ENCODE results near the gene OTOP1.
"Not testable (repeated sequence)": the region's sequence is repeated elsewhere in the genome, so short reads cannot be mapped to it uniquely, and the experiment has no call there.

Gene OTOP1

GRCh38 chr4:4226606-4227438 is at the start of gene OTOP1:
Gene OTOP1, minus strand, starts transcription at chr4:4226929. Its CDS starts 65 bp downstream, at chr4:4226864.
- no peak for DNase-seq

- no peak for DNase-seq
Observed at GRCh38 chr4:4274226-4274625, 47.5 kb upstream of the OTOP1 start.

GRCh38 chr4:4271912-4272311 is 45.2 kb upstream of the OTOP1 start:
- no peak for DNase-seq

GRCh38 chr4:4270529-4270928 is 43.8 kb upstream of the OTOP1 start:
- no peak for DNase-seq

GRCh38 chr4:4269856-4270255 is 43.1 kb upstream of the OTOP1 start:
- DNase-seq, result no peak

- no peak for DNase-seq
Observed at GRCh38 chr4:4269331-4269731, 42.6 kb upstream of the OTOP1 start.

- DNase-seq, result no peak
Observed at GRCh38 chr4:4268776-4269175, 42.0 kb upstream of the OTOP1 start.

- DNase-seq, result no peak
Observed at GRCh38 chr4:4267981-4268380, 41.3 kb upstream of the OTOP1 start.

- DNase-seq, result peak; percentile 26
Observed at GRCh38 chr4:4260185-4260751, 33.5 kb upstream of the OTOP1 start.

- DNase-seq, result no peak
Observed at GRCh38 chr4:4259484-4260100, 32.9 kb upstream of the OTOP1 start.

GRCh38 chr4:4257705-4258104 is 31.0 kb upstream of the OTOP1 start:
- not testable (repeated sequence) for DNase-seq

GRCh38 chr4:4256799-4257198 is 30.1 kb upstream of the OTOP1 start:
- no peak for DNase-seq

- DNase-seq, result no peak
Observed at GRCh38 chr4:4254666-4255065, 27.9 kb upstream of the OTOP1 start.

- no peak for DNase-seq
Observed at GRCh38 chr4:4254199-4254598, 27.5 kb upstream of the OTOP1 start.

- no peak for DNase-seq
Observed at GRCh38 chr4:4249866-4250265, 23.1 kb upstream of the OTOP1 start.

GRCh38 chr4:4249342-4249741 is 22.6 kb upstream of the OTOP1 start:
- not testable (repeated sequence) for DNase-seq

- DNase-seq, result no peak
Observed at GRCh38 chr4:4248885-4249203, 22.1 kb upstream of the OTOP1 start.

GRCh38 chr4:4248029-4248884 is 21.5 kb upstream of the OTOP1 start, which contains the start of gene TMEM128:
Gene TMEM128, minus strand, starts transcription at chr4:4248223. Its CDS starts 21 bp downstream, at chr4:4248202.
- peak; percentile 84 for DNase-seq

GRCh38 chr4:4247696-4248028 is 20.9 kb upstream of the OTOP1 start:
- DNase-seq, result no peak

GRCh38 chr4:4245172-4245571 is 18.4 kb upstream of the OTOP1 start:
- DNase-seq, result no peak

- DNase-seq, result not testable (repeated sequence)
Observed at GRCh38 chr4:4239551-4239950, 12.8 kb upstream of the OTOP1 start.

GRCh38 chr4:4233610-4234009 is 6.9 kb upstream of the OTOP1 start:
- no peak for DNase-seq

- no peak for DNase-seq
Observed at GRCh38 chr4:4228356-4228668, 1.6 kb upstream of the OTOP1 start.
